ENCODE results near the gene THSD7B. TPM values are rescaled to one million over a fixed set of nuclear protein-coding genes. Genes with fewer than 3 reads are reported as not detected.

Gene THSD7B
- total and polyA plus RNA-seq, 2 of the 8 experiments (the other 6 are each of a cell fraction or from before 2014, with no cell fraction given) = 0.60 to 2.9 TPM

GRCh38 chr2:137118140-137118539 lies 352.8 kb downstream of the THSD7B start:
- DNase-seq (ENCODE audit: low read depth in 1 of 2, low spot score in 2 of 2) = no peak
- POLR2A ChIA-PET (ENCODE audit: partially characterized antibody) = no interaction called here

More at GRCh38 chr2:137118140-137118539, 352.8 kb downstream of the THSD7B start:
- Histone ChIP-seq H3K56ac (replicated peaks; ENCODE audit: insufficient read length, low read depth, low read length) (no peak overlapping the region), H4K8ac (ENCODE audit: extremely low read depth, insufficient read depth, low read length) (no peak overlapping the region), H3K23ac (ENCODE audit: insufficient read length) (no peak overlapping the region), H3K23me2 (ENCODE audit: low read depth, low read length) (no peaks in the 10 kb centered on the region), H3K36me3 (ENCODE audit: control insufficient read depth in 2 of 4, insufficient read depth in 4 of 4, low read length in 3 of 4) (no peaks in the 10 kb centered on the region), H2BK5ac (ENCODE audit: low read depth, low read length) (no peak overlapping the region), H3K9ac (replicated peaks in 1 of 4; ENCODE audit: extremely low read depth in 1 of 4, low read depth in 3 of 4, low read length in 3 of 4) (no peak overlapping the region), H3K27ac (ENCODE audit: low read depth, low read length) (no peak overlapping the region), H2BK20ac (ENCODE audit: low read length) (no peak overlapping the region), H3K18ac (ENCODE audit: extremely low read depth, low read length) (no peak overlapping the region), H4K20me1 (replicated peaks in 1 of 2; ENCODE audit: control insufficient read depth in 1 of 2, insufficient read depth in 2 of 2, low read length in 2 of 2) (no peaks in the 10 kb centered on the region), H4K5ac (ENCODE audit: insufficient read length, low read depth, low read length) (no peak overlapping the region), H2AFZ (ENCODE audit: low read length) (no peak overlapping the region), H2BK12ac (ENCODE audit: low read depth, low read length) (no peak overlapping the region), H2BK15ac (ENCODE audit: low read length) (no peak overlapping the region), H3K4me1 (replicated peaks in 1 of 4; ENCODE audit: control insufficient read depth in 3 of 4, insufficient read depth in 4 of 4, low read length in 3 of 4) (peaks cover 0 to 2% (median 0%) of the 10 kb centered on the region in 4 experiments; a peak in 1 of 7 replicates), H3K14ac (ENCODE audit: insufficient read length) (no peak overlapping the region), H2BK120ac (replicated peaks; ENCODE audit: low read depth, low read length) (no peak overlapping the region), H2AK5ac (ENCODE audit: low read depth, low read length) (no peak overlapping the region), H3K9me3 (ENCODE audit: insufficient read depth in 2 of 2, low read depth in 1 of 2, low read length in 1 of 2) (no peaks in the 10 kb centered on the region), H3K27me3 (replicated peaks in 1 of 4; ENCODE audit: control insufficient read depth in 3 of 4, extremely low read depth in 1 of 4, insufficient read depth in 3 of 4, low read length in 3 of 4) (no peaks in the 10 kb centered on the region), H3K4me3 (ENCODE audit: extremely low read depth in 1 of 4, insufficient read depth in 2 of 4, low read depth in 3 of 4, low read length in 4 of 4) (no peak overlapping the region), H3K79me2 (ENCODE audit: control insufficient read depth in 1 of 2, insufficient read depth in 2 of 2, low read length in 2 of 2) (no peaks in the 10 kb centered on the region), H3K79me1 (ENCODE audit: low read depth, low read length) (no peaks in the 10 kb centered on the region), H3K4ac (replicated peaks; ENCODE audit: insufficient read length, low read depth, low read length) (no peak overlapping the region), H3K4me2 (ENCODE audit: insufficient read depth in 1 of 2, low read depth in 2 of 2, low read length in 2 of 2) (no peak overlapping the region), H4K91ac (replicated peaks; ENCODE audit: insufficient read length, low read length) (no peak overlapping the region)
- TF ChIP-seq ASH2L (IDR thresholded peaks at IDR 0.05; ENCODE audit: low read length) (no peak), EZH2 (IDR thresholded peaks at IDR 0.05; ENCODE audit: low read depth, low read length, severe bottlenecking) (no peak), RNF2 (IDR thresholded peaks at IDR 0.05; ENCODE audit: borderline replicate concordance, low read depth, low read length, missing control alignments, poor library complexity, severe bottlenecking) (no peak), TCF12 (IDR thresholded peaks at IDR 0.05; ENCODE audit: low read depth, low read length) (no peak), CTCF (IDR thresholded peaks at IDR 0.05; ENCODE audit: control extremely low read depth in 1 of 3, insufficient read depth in 1 of 3, low read depth in 1 of 3, low read length in 3 of 3) (no peak), SRF (IDR thresholded peaks at IDR 0.05; ENCODE audit: low read depth, low read length) (no peak), EP300 (IDR thresholded peaks at IDR 0.05; ENCODE audit: borderline replicate concordance in 1 of 2, low read depth in 2 of 2, low read length in 2 of 2) (no peak), SIX5 (IDR thresholded peaks at IDR 0.05; ENCODE audit: low read depth, low read length) (no peak), SP4 (IDR thresholded peaks at IDR 0.05; ENCODE audit: low read length) (no peak), BACH1 (IDR thresholded peaks at IDR 0.05; ENCODE audit: low read length) (no peak), HDAC2 (IDR thresholded peaks at IDR 0.05; ENCODE audit: borderline replicate concordance in 1 of 2, low read depth in 2 of 2, low read length in 2 of 2) (no peak), CHD2 (IDR thresholded peaks at IDR 0.05; ENCODE audit: low read length) (no peak)
- no peak for FAIRE-seq
- CTCF ChIA-PET (ENCODE audit: partially characterized antibody) = no interaction called here
